Daoy (cell line): ENCODE data around the gene MAP1LC3C. TPM values are rescaled to one million over a fixed set of nuclear protein-coding genes. Genes with fewer than 3 reads are reported as not detected.
"Not testable (repeated sequence)": the region's sequence is repeated elsewhere in the genome, so short reads cannot be mapped to it uniquely, and the experiment has no call there.

Experiments used
- DNase-seq: peaks from one replicate; pipeline ENCODE4 v3.0.0-alpha.2; 2015; ENCODE audit warnings: low read depth
- total RNA-seq: library from RNA; depleted of rRNA; stranded (reverse); fragments of >200 nt; shearing (Covaris generic); gene quantifications from 2 replicates; pipeline ENCODE4 v1.2.3, GENCODE V29; 2014; rRNA removed

Gene MAP1LC3C
- total RNA-seq, 1 experiment from 2014 or later: not detected

- peak; percentile 80 for DNase-seq
These were observed 6.2 kb downstream of the MAP1LC3C start for GRCh38 chr1:241992734-241993133.

DNA sequence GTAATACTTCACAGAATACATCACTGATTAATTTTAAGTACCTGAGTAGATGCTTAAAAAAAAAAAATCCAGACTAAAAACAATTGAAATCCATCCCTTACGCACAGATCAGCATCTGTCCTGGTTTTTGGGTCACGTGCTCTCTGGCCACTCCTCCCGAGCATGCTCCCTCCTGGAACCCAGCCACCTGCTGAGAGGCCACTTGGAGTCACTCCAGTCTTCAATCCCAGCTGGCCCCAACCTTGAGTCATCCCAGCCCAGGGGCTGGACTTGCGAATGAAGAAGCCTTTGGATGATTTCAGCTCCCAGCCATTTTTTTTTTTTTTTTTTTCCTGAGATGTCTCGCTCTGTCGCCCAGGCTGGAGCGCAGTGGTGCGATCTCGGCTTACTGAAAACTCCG is 8.9 kb downstream of the MAP1LC3C start:
- peak; percentile 96 for DNase-seq

DNA sequence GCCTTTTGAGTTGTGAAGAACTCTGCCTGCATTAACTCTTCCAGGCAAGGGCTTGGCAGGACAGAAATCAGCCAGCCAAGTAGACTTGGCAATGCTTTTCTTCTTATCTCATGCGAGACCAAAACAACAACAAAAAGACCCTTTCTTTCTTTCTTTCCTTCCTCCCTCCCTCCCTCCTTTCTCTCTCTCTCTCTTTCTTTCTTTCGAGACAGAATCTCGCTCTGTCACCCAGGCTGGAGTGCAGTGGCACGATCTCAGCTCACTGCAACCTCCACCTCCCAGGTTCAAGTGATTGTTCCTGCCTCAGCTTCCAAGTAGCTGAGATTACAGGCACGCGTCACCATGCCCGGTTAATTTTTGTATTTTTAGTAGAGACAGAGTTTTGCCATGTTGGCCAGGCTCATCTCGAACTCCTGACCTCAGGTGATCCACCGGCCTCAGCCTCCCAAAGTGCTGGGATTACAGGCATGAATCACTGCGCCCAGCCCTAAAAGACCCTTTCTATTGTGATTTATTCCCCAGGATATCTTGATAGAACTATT is 10.4 kb downstream of the MAP1LC3C start:
- DNase-seq: not testable (repeated sequence)

DNA sequence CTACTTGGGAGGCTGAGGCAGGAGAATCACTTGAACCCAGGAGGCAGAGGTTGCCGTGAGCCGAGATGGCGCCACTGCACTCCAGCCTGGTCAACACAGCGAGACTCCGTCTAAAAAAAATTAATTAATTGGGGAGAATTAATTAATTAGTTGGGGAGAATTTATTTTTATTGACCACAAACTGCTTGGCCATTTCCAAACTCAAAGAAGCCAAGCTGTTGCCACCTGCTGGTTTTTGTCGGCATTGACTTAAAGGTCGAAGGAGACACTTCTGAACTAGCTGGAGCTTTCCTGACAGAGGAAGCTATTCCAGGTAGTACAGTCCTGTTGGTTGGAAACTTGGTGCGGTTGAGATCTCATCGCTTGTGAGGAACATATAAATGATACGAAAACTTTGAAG is 13.1 kb downstream of the MAP1LC3C start:
- peak; percentile 39 for DNase-seq

- no peak for DNase-seq
These were observed 19.0 kb downstream of the MAP1LC3C start for GRCh38 chr1:241979926-241980325.

DNA sequence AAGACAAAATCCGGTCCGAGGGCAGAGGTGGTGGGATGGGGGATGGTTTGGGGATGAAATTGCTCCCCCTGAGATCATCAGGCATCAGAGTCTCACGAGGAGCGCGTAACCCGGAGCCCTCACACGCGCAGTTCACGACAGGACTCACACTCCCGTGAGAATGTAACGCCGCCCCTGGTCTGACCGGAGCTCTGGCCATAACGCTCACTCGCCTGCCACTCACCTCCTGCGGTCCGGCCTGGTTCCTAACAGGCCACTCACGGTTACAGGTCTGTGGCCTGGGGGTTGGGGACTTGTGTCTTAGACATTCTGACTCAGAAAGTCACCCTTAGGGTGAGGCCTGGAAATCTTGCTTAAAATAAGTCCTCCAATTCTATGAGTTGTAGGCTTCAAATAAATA is 19.8 kb downstream of the MAP1LC3C start:
- DNase-seq: no peak

- DNase-seq: no peak
These were observed 22.7 kb downstream of the MAP1LC3C start for GRCh38 chr1:241976229-241976628.

GRCh38 chr1:241972703-241973369 is 26.1 kb downstream of the MAP1LC3C start:
- peak; percentile 52 for DNase-seq

DNA sequence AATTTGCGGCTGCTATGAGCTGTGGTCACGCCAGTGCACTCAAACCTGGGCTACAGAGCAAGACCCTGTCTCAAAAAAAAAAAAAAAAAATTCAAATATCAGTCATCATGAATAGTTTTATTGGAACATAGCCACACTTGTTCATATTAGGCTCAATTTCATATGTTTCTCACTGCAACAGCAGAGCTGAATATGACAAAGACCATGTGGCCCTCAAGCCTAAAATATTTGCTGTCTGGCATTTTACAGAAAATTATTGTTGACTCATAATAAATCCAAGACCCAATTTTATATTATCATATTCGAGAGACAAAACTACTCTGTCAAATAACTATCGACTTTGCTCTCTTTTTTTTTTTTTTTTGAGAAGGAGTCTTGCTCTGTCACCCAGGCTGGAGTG is 30.3 kb downstream of the MAP1LC3C start:
- DNase-seq: no peak

GRCh38 chr1:241964550-241965282 is 34.2 kb downstream of the MAP1LC3C start:
- peak; percentile 33 for DNase-seq

GRCh38 chr1:241963722-241964121 is 35.2 kb downstream of the MAP1LC3C start:
- DNase-seq: no peak

DNA sequence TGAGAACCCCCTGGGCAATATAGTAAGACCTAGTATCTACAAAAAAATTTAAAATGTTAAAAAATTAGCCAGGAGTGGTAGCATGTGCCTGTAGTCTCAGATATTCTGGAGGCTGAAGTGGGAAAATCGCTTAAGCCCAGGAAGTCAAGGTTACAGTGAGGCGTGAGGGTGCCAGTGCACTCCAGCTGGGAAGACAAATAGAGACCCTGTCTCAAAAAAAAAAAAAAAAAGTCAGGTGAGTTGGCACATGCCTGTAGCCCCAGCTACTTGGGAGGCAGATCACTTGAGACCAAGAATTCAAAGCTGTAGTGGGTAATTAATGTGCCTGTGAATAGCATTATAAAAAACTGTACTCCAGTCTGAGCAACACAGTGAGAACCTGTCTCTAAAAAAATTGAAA is 36.7 kb downstream of the MAP1LC3C start:
- no peak for DNase-seq

DNA sequence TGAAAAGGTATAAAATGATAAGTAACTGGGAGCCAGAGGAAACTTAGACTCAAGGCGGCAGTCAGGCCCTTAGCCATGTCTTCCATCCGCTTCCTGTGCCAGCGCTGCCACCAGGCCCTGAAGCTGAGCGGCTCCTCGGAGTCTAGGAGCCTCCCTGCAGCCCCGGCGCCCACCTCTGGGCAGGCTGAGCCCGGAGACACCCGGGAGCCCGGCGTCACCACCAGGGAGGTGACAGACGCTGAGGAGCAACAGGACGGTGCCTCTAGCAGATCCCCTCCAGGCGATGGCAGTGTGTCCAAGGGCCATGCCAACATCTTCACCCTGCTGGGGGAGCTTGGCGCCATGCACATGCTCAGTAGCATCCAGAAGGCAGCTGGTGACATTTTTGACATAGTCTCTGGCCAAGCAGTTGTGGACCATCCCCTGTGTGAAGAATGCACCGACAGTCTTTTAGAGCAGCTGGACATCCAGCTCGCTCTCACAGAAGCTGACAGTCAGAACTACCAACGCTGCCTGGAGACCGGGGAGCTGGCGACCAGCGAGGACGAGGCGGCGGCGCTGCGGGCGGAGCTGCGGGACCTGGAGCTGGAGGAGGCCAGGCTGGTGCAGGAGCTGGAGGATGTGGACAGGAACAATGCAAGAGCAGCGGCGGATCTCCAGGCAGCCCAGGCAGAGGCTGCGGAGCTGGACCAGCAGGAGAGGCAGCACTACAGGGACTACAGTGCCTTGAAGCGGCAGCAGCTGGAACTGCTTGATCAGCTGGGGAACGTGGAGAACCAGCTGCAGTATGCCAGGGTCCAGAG is 41.0 kb downstream of the MAP1LC3C start, which contains the start of gene BECN2:
TSS of gene BECN2 (plus strand) at position 76 of the 803 bp plus-strand sequence. CDS start at position 76, 0 bp downstream.
- no peak for DNase-seq

DNA sequence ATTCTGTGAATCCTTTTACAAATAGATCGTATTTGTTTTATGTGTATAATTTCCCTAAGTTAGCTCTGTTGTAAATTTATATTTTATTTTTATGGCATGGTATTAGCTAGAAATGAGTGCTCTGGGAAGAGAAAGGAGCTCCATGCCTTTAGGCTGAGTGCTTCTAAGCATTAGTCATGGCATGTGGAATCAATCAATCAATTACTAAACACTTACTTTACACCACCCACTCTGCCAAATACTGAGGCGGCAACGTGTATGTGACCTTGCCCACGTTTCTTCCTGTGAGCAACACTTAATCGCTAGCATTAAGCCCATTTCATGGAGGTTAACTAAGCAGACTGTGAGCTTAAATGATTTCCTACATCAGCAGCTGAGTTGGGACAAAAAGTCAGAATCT is 48.5 kb downstream of the MAP1LC3C start:
- peak; percentile 24 for DNase-seq

GRCh38 chr1:241947354-241947753 is 51.5 kb downstream of the MAP1LC3C start:
- DNase-seq: no peak

Other genes starting within 250 kb of the MAP1LC3C start
- 54.2 and 67.1 TPM in 2 replicates for gene EXO1, start 150.9 kb downstream of the MAP1LC3C start, total RNA-seq
- gene BECN2, start 41.3 kb downstream of the MAP1LC3C start, total RNA-seq: not detected in 2 replicates